ENCODE results near the gene ZFAND3. TPM values are rescaled to one million over a fixed set of nuclear protein-coding genes. Genes with fewer than 3 reads are reported as not detected.

ZFAND3 gene
- total RNA-seq, 2 experiments from 2014 or later = 34.4 to 37.0 TPM

DNA sequence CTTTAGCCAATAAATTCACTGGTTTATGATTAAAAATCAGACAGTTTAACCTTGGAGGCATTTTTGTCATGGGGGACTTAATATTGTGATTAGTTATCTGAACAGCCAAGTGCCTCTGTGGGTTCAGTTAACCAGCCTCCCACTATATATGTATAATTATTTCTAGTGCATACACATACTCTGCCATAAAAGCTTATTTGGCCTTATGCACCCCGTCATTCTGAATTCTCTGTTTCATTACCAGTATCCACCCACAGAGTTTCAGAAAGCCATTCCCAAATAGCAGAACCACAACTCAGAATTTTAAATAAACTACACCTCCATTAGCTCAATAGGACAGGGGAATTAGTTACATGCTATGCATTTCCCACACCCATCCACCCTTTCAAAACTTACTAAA is 279.7 kb downstream of the ZFAND3 start:
- POLR2A ChIA-PET = no interaction called here
- no peaks in the 10 kb centered on the region for H3K9me3 ChIP-seq (ENCODE audit: control insufficient read depth in 1 of 2, insufficient read depth in 1 of 2, low read length in 2 of 2)
- DNase-seq (no peak), ATAC-seq (ENCODE audit: poor library complexity) (no peak)
- H3K27me3 Mint-ChIP-seq = no peaks in the 10 kb centered on the region
- TF ChIP-seq, protein P1, sequence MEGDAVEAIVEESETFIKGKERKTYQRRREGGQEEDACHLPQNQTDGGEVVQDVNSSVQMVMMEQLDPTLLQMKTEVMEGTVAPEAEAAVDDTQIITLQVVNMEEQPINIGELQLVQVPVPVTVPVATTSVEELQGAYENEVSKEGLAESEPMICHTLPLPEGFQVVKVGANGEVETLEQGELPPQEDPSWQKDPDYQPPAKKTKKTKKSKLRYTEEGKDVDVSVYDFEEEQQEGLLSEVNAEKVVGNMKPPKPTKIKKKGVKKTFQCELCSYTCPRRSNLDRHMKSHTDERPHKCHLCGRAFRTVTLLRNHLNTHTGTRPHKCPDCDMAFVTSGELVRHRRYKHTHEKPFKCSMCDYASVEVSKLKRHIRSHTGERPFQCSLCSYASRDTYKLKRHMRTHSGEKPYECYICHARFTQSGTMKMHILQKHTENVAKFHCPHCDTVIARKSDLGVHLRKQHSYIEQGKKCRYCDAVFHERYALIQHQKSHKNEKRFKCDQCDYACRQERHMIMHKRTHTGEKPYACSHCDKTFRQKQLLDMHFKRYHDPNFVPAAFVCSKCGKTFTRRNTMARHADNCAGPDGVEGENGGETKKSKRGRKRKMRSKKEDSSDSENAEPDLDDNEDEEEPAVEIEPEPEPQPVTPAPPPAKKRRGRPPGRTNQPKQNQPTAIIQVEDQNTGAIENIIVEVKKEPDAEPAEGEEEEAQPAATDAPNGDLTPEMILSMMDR (IDR thresholded peaks at IDR 0.05) = no peak
- H3K4me1 ChIP-seq (ENCODE audit: insufficient read depth, low read length) = no peaks in the 10 kb centered on the region
- peaks cover 26% of the 10 kb centered on the region for H3K36me3 Mint-ChIP-seq (ENCODE audit: low read depth)
- H3K9me3 Mint-ChIP-seq = no peaks in the 10 kb centered on the region
- no peak overlapping the region for H3K27ac ChIP-seq (ENCODE audit: low read depth in 1 of 2, low read length in 2 of 2)
- intact Hi-C loops (cut with DNase I, micrococcal nuclease) = no loop called here
- no peak overlapping the region for H3K27ac Mint-ChIP-seq
- CTCF ChIA-PET = interaction anchor here (2.6 kb wide), 1 partner anchor 11 kb away, joined by 8 read pairs; no protein-coding TSS in a partner anchor
- no peak overlapping the region for H3K4me3 Mint-ChIP-seq
- no peak overlapping the region for H3K4me3 ChIP-seq (ENCODE audit: low read length)
- H3K36me3 ChIP-seq (ENCODE audit: insufficient read depth, low read length) = peaks cover 3% of the 10 kb centered on the region
- peaks cover 14% of the 10 kb centered on the region for H3K4me1 Mint-ChIP-seq (ENCODE audit: low read depth)
- H3K27me3 ChIP-seq (ENCODE audit: control insufficient read depth in 1 of 2, insufficient read depth in 2 of 2, low read length in 2 of 2) = no peaks in the 10 kb centered on the region

DNA sequence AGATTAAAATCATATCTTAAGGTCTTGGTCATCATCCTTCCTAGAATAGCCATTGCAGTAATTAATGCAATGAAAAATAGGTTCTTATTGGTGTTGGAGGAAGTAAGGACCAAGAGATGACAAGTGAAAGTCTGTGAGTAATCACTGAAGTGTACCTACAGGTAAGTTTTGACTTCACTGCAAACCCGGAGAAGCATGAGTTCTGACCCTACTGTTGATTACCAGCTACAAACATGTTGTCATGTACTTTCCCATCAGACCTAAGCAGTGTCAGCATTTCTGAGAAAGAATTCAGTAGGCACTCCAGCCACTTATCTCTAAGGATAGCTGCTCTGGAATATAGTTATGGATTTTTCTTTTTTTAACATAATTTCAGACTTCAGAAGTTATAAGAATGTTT is 280.9 kb downstream of the ZFAND3 start:
- ChIA-PET POLR2A (no interaction called here), CTCF (interaction anchor here (2.6 kb wide), 1 partner anchor 10 kb away, joined by 8 read pairs; no protein-coding TSS in a partner anchor)
- Histone ChIP-seq H3K27ac (ENCODE audit: low read depth in 1 of 2, low read length in 2 of 2) (no peak overlapping the region), H3K36me3 (ENCODE audit: insufficient read depth, low read length) (peaks cover 3% of the 10 kb centered on the region), H3K27me3 (ENCODE audit: control insufficient read depth in 1 of 2, insufficient read depth in 2 of 2, low read length in 2 of 2) (no peaks in the 10 kb centered on the region), H3K4me3 (ENCODE audit: low read length) (no peak overlapping the region), H3K9me3 (ENCODE audit: control insufficient read depth in 1 of 2, insufficient read depth in 1 of 2, low read length in 2 of 2) (no peaks in the 10 kb centered on the region), H3K4me1 (ENCODE audit: insufficient read depth, low read length) (no peaks in the 10 kb centered on the region)
- peaks cover 37% of the 10 kb centered on the region for H3K36me3 Mint-ChIP-seq (ENCODE audit: low read depth)
- intact Hi-C loops (cut with DNase I, micrococcal nuclease) = no loop called here
- no peaks in the 10 kb centered on the region for H3K27me3 Mint-ChIP-seq
- peaks cover 18% of the 10 kb centered on the region for H3K4me1 Mint-ChIP-seq (ENCODE audit: low read depth)
- no peak overlapping the region for H3K4me3 Mint-ChIP-seq
- no peak for ATAC-seq (ENCODE audit: poor library complexity)
- no peak for DNase-seq
- H3K9me3 Mint-ChIP-seq = no peaks in the 10 kb centered on the region
- no peak overlapping the region for H3K27ac Mint-ChIP-seq
- TF ChIP-seq, protein P1 (IDR thresholded peaks at IDR 0.05) = no peak

DNA sequence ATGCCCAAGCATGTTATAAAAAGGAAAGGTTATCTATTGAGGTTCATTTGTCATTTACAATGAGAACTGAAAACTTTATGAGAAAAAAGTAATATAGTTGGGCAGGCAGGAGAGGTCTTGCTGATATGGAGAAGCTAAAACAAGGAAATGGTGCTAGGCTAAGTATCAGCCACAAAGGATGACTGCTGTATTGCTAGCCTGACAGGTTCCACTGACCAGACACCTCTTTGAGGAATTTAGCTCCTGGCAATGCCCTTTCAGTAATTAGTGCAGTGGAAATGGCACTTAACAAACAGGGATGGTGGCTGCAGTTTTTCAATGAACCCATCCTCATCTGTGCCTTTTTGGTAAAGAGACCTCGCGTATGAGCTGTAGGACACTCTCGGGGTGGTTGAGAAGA is 284.4 kb downstream of the ZFAND3 start:
- ATAC-seq (ENCODE audit: poor library complexity) (no peak), DNase-seq (no peak)
- TF ChIP-seq, protein P1 (IDR thresholded peaks at IDR 0.05) = no peak
- intact Hi-C loops (cut with DNase I, micrococcal nuclease) = no loop called here
- no peak overlapping the region for H3K4me3 Mint-ChIP-seq
- Histone ChIP-seq H3K27me3 (ENCODE audit: control insufficient read depth in 1 of 2, insufficient read depth in 2 of 2, low read length in 2 of 2) (no peaks in the 10 kb centered on the region), H3K4me3 (ENCODE audit: low read length) (no peak overlapping the region), H3K27ac (ENCODE audit: low read depth in 1 of 2, low read length in 2 of 2) (no peak overlapping the region), H3K4me1 (ENCODE audit: insufficient read depth, low read length) (no peaks in the 10 kb centered on the region), H3K9me3 (ENCODE audit: control insufficient read depth in 1 of 2, insufficient read depth in 1 of 2, low read length in 2 of 2) (no peaks in the 10 kb centered on the region), H3K36me3 (ENCODE audit: insufficient read depth, low read length) (peaks cover 3% of the 10 kb centered on the region)
- peaks cover 50% of the 10 kb centered on the region for H3K36me3 Mint-ChIP-seq (ENCODE audit: low read depth)
- H3K9me3 Mint-ChIP-seq = no peaks in the 10 kb centered on the region
- POLR2A ChIA-PET = no interaction called here
- peaks cover 28% of the 10 kb centered on the region for H3K4me1 Mint-ChIP-seq (ENCODE audit: low read depth)
- H3K27me3 Mint-ChIP-seq = no peaks in the 10 kb centered on the region
- no peak overlapping the region for H3K27ac Mint-ChIP-seq
- CTCF ChIA-PET = no interaction called here
